A673 (cell line): Measurements from ENCODE around the gene MOBP. TPM values are rescaled to one million over a fixed set of nuclear protein-coding genes. Genes with fewer than 3 reads are reported as not detected.

Experiments used
- BruUV-seq: library from RNA; stranded (reverse); fragments of 400-500 nt; replicated peaks from 2 replicates; lab custom pipeline; 2021; lab: Mats Ljungman, UMichigan
- CTCF ChIA-PET: fragments of 300-600 bp; sonication (Branson Sonifier 250); formaldehyde crosslinking; loops from one replicate; lab custom pipeline; 2022; ENCODE audit warnings: antibody characterized with exemption; lab: Charles Lee
- POLR2A ChIA-PET: fragments of 300-600 bp; sonication (Branson Sonifier 250); formaldehyde crosslinking; loops from one replicate; lab custom pipeline; 2022; ENCODE audit warnings: antibody characterized with exemption; ENCODE audit not compliant: low non-redundant PET; lab: Charles Lee
- DNase-seq: peaks from one replicate; pipeline ENCODE4 v3.0.0-alpha.2; 2015; ENCODE audit warnings: low spot score
- H3K27ac ChIP-seq: fragments of 200-600 bp; sonication (generic); 2 replicates; pipeline ENCODE4 v1.5.1; 2016; ENCODE audit warnings: mixed run types, low read depth, mild to moderate bottlenecking, mixed read lengths, antibody characterized with exemption, low read length; ENCODE audit not compliant: poor library complexity, severe bottlenecking
- H3K27me3 ChIP-seq: fragments of 200-600 bp; sonication (generic); replicated peaks from 2 replicates; pipeline ENCODE4 v1.6.1; 2017; ENCODE audit warnings: mixed run types, low read depth, mild to moderate bottlenecking, mixed read lengths, antibody characterized with exemption, low read length; ENCODE audit not compliant: insufficient read depth, poor library complexity
- H3K36me3 ChIP-seq: fragments of 200-600 bp; sonication (generic); 2 replicates; pipeline ENCODE4 v1.6.1; 2016; ENCODE audit warnings: mixed run types, mild to moderate bottlenecking, mixed read lengths, antibody characterized with exemption, low read length; ENCODE audit not compliant: insufficient read depth, poor library complexity, severe bottlenecking
- H3K4me1 ChIP-seq: fragments of 200-600 bp; sonication (generic); 2 replicates; pipeline ENCODE4 v1.6.1; 2017; ENCODE audit warnings: mixed run types, mild to moderate bottlenecking, mixed read lengths, antibody characterized with exemption, low read length; ENCODE audit not compliant: insufficient read depth, poor library complexity, severe bottlenecking
- H3K4me3 ChIP-seq: fragments of 200-600 bp; sonication (generic); 2 replicates; pipeline ENCODE4 v1.5.1; 2016; ENCODE audit warnings: low read depth, mixed run types, mild to moderate bottlenecking, mixed read lengths, low read length; ENCODE audit not compliant: poor library complexity, severe bottlenecking
- H3K9me3 ChIP-seq: fragments of 200-600 bp; sonication (generic); 2 replicates; pipeline ENCODE4 v1.6.1; 2016; ENCODE audit warnings: mixed run types, low read depth, mild to moderate bottlenecking, mixed read lengths, antibody characterized with exemption, low read length; ENCODE audit not compliant: poor library complexity, severe bottlenecking
- EZH2 ChIP-seq: fragments of 200-600 bp; sonication (generic); IDR thresholded peaks from 2 replicates; pipeline ENCODE4 v1.6.1; 2017; ENCODE audit warnings: borderline replicate concordance, low read depth, mild to moderate bottlenecking, mixed read lengths, antibody characterized with exemption, low read length; ENCODE audit not compliant: poor library complexity, severe bottlenecking
- intact Hi-C: fragments of 100-400 bp; cut with micrococcal nuclease; formaldehyde crosslinking; loops from one replicate; pipeline ENCODE4 v1.10.0; 2022; ENCODE audit not compliant: unreplicated experiment
- total RNA-seq: library from RNA; stranded (reverse); gene quantifications from 2 replicates; pipeline ENCODE4 v1.2.3, GENCODE V29; 2021
- TF ChIP-seq, protein P1 (sequence below): fragments of 300-800, 200-600 bp; sonication (generic); conservative IDR thresholded peaks from 2 replicates; pipeline ENCODE4 v1.5.1; 2017; ENCODE audit warnings: low read depth, mild to moderate bottlenecking, antibody characterized with exemption, low read length, moderate library complexity, mixed read lengths

Gene MOBP
- total RNA-seq, 1 experiment from 2014 or later: 0.19 TPM

DNA sequence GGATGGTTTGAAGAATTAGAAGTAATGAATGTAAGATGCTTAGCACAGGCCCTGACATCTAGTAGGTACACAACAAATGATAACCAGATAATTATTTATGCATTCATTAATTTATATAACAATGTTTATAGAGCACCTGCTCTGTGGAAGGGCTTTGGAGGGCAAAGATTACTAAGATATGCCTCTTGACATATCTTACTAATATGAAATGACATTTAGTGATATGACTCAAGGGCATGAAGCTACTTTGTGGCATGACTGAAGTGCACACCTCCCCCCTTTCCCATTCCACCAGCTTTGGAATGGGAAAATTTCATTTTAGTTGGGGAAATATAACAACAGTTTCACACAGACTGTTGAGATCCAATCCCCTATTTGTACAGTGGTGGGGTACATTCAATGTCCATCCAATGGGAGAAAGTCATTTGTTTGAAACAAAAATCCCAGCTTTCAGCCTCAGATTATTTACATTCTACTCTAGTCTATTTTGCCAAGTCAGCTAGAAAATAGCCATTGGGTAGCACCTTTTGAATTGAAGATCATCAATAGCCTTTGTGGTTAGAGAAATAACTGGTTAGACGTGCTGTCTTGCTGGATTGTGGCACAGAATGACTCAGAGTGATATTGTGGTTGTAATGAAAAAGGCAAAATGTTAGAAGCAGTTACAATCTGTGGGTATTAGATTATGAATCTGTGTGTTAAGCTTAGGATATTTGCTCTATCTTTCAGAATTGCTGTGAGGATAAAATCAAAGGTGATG is 72.9 kb downstream of the MOBP start:
- Histone ChIP-seq H3K27ac (no peak overlapping the region), H3K4me1 (no peaks in the 10 kb centered on the region), H3K36me3 (no peaks in the 10 kb centered on the region), H3K9me3 (no peaks in the 10 kb centered on the region), H3K27me3 (no peaks in the 10 kb centered on the region), H3K4me3 (no peak overlapping the region)
- TF ChIP-seq, protein P1, sequence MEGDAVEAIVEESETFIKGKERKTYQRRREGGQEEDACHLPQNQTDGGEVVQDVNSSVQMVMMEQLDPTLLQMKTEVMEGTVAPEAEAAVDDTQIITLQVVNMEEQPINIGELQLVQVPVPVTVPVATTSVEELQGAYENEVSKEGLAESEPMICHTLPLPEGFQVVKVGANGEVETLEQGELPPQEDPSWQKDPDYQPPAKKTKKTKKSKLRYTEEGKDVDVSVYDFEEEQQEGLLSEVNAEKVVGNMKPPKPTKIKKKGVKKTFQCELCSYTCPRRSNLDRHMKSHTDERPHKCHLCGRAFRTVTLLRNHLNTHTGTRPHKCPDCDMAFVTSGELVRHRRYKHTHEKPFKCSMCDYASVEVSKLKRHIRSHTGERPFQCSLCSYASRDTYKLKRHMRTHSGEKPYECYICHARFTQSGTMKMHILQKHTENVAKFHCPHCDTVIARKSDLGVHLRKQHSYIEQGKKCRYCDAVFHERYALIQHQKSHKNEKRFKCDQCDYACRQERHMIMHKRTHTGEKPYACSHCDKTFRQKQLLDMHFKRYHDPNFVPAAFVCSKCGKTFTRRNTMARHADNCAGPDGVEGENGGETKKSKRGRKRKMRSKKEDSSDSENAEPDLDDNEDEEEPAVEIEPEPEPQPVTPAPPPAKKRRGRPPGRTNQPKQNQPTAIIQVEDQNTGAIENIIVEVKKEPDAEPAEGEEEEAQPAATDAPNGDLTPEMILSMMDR: no peak
- TF ChIP-seq EZH2: no peak
- ChIA-PET POLR2A (no interaction called here), CTCF (no interaction called here)
- intact Hi-C loops: loop anchor here (5.0 to 10.0 kb wide), 2 partner anchors 454 to 637 kb away; no protein-coding TSS in a partner anchor
- no TSS peak for BruUV-seq
- no peak for DNase-seq

DNA sequence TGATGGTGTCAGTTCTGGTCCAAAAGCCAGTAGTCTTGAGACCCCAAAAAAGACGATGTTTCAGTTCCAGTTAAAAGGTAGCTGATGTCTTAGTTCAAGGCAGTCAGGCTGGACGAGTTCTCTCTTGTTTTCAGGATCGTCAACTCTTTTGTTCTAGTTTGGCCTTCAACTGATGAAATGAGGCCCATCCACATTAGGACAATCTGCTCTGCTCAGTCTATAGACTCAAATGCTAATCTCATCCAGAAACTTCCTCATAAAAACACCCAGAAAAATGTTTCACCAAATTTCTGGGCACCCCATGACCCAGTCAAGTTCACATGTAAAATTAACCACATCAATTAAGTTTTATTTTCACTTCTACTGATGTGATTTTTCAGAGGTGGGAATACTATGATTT is 74.0 kb downstream of the MOBP start:
- no peak overlapping the region for H3K27ac ChIP-seq
- H3K9me3 ChIP-seq: no peaks in the 10 kb centered on the region
- no peaks in the 10 kb centered on the region for H3K27me3 ChIP-seq
- no TSS peak for BruUV-seq
- no peak overlapping the region for H3K4me3 ChIP-seq
- TF ChIP-seq, protein P1: no peak
- no peak for TF ChIP-seq EZH2
- intact Hi-C loops: loop anchor here (5.0 to 10.0 kb wide), 2 partner anchors 453 to 636 kb away; no protein-coding TSS in a partner anchor
- DNase-seq: no peak
- H3K4me1 ChIP-seq: no peaks in the 10 kb centered on the region
- ChIA-PET CTCF (no interaction called here), POLR2A (no interaction called here)
- no peaks in the 10 kb centered on the region for H3K36me3 ChIP-seq

DNA sequence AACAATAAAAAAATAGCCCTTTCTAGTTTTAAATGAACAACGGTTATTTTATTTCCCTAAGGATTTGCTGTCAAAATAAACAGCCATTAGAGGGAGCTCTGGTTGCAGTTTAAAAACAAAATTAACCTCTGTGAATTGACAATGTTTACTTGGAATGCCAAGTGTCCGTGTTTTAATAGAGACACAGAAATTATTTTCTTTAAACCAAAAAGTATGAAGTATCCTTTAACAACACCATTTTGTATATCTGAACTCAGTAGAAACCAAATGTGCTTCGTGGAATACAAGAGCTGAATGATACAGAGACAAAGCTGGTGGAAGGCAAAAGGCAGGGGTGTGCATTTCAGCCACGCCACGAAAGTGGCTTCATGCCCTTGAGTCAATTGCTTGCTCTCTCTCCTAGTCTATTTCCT is 74.4 kb downstream of the MOBP start:
- TF ChIP-seq EZH2: no peak
- TF ChIP-seq, protein P1: peak; percentile 51
- DNase-seq: peak; percentile 19
- no peaks in the 10 kb centered on the region for H3K36me3 ChIP-seq
- no TSS peak for BruUV-seq
- ChIA-PET POLR2A (no interaction called here), CTCF (no interaction called here)
- H3K27ac ChIP-seq: no peak overlapping the region
- no peaks in the 10 kb centered on the region for H3K9me3 ChIP-seq
- intact Hi-C loops: loop anchor here (5.0 to 10.0 kb wide), 2 partner anchors 453 to 635 kb away; no protein-coding TSS in a partner anchor
- H3K27me3 ChIP-seq: no peaks in the 10 kb centered on the region
- H3K4me3 ChIP-seq: no peak overlapping the region
- H3K4me1 ChIP-seq: no peaks in the 10 kb centered on the region
